HepG2 (cell line): ENCODE results near the gene PRSS3. TPM values are rescaled to one million over a fixed set of nuclear protein-coding genes. Genes with fewer than 3 reads are reported as not detected.
"Not testable (repeated sequence)": the region's sequence is repeated elsewhere in the genome, so short reads cannot be mapped to it uniquely, and the experiment has no call there.

Source experiments
- ATAC-seq: fragments of 200-7000 bp; cut with Tn5 transposase; 3 replicates; pipeline ENCODE4 v1.9.1; 2020; ENCODE audit warnings: mild to moderate bottlenecking, moderate library complexity
- BruUV-seq: library from RNA; stranded (reverse); fragments of 400-500 nt; replicated peaks from 2 replicates; lab custom pipeline; 2021; lab: Mats Ljungman, UMichigan
- CTCF ChIA-PET: fragments of 300-600 bp; formaldehyde crosslinking; extraction: SDS; loops from one replicate; lab custom pipeline; 2021; ENCODE audit warnings: low total read pairs, inconsistent platforms, low intra/inter-chr PET ratio; lab: Yijun Ruan, JAX
- POLR2A ChIA-PET: fragments of 350-600 bp; sonication (Branson Sonifier 250); formaldehyde crosslinking; loops from one replicate; lab custom pipeline; 2020; ENCODE audit warnings: antibody characterized with exemption, inconsistent platforms; lab: Yijun Ruan, JAX
- DNase-seq: peaks from one replicate; pipeline ENCODE4 v3.0.0-alpha.2; 2015; ENCODE audit warnings: low spot score
- FAIRE-seq: peaks from 3 replicates; lab custom pipeline; 2011; peaks lifted over from hg19 to GRCh38; lab: Jason Lieb, UNC
- H2AFZ ChIP-seq: one replicate; pipeline ENCODE4 v1.6.1; 2011; ENCODE audit warnings: low read length, inconsistent platforms
- H3K27ac ChIP-seq: fragments of 300-600 bp; 3 replicates; pipeline ENCODE4 v1.8.0; 2011; ENCODE audit warnings: mixed run types, mild to moderate bottlenecking, mixed read lengths, low read length, inconsistent platforms; ENCODE audit not compliant: insufficient read depth; ENCODE audit errors: extremely low read length
- H3K27me3 ChIP-seq, 2 experiments: fragments of 200-600 bp in 1 of 2; 2 replicates in 1 of 2; 3 replicates in 1 of 2; pipeline versions ENCODE4 v1.6.0 to v1.8.0; 2011; ENCODE audit warnings: low read length in 2 of 2, mild to moderate bottlenecking in 2 of 2, moderate library complexity in 2 of 2, inconsistent platforms in 1 of 2; ENCODE audit not compliant: insufficient read depth in 2 of 2, control insufficient read depth in 1 of 2
- H3K36me3 ChIP-seq, 2 experiments: fragments of 200-600 bp in 1 of 2; replicated peaks in 1 of 2; 2 replicates in 1 of 2; 3 replicates in 1 of 2; pipeline versions ENCODE4 v1.5.1 to v1.8.0; 2011; ENCODE audit warnings: low read length in 2 of 2, inconsistent platforms in 1 of 2; ENCODE audit not compliant: insufficient read depth in 2 of 2, control insufficient read depth in 1 of 2
- H3K4me1 ChIP-seq: 2 replicates; pipeline ENCODE4 v1.5.1; 2012; ENCODE audit warnings: low read length, inconsistent platforms; ENCODE audit not compliant: insufficient read depth
- H3K4me2 ChIP-seq: 2 replicates; pipeline ENCODE4 v1.6.0; 2011; ENCODE audit warnings: low read depth, low read length, inconsistent platforms
- H3K4me3 ChIP-seq, 3 experiments: fragments of 200-600 bp in 1 of 3; sonication (generic), shearing (Covaris generic) in 1 of 3; replicated peaks in 1 of 3; 2 replicates each; pipeline ENCODE4 v1.5.1; 2011 to 2016; ENCODE audit warnings: low read length in 3 of 3, inconsistent platforms in 2 of 3, low read depth in 2 of 3, mild to moderate bottlenecking in 2 of 3, control low read depth in 1 of 3, mixed read lengths in 1 of 3; ENCODE audit not compliant: insufficient read depth in 1 of 3
- H3K79me2 ChIP-seq: one replicate; pipeline ENCODE4 v1.6.1; 2011; ENCODE audit warnings: low read length, inconsistent platforms; ENCODE audit not compliant: insufficient read depth
- H3K9ac ChIP-seq: 2 replicates; pipeline ENCODE4 v1.6.0; 2011; ENCODE audit warnings: mild to moderate bottlenecking, low read depth, low read length, inconsistent platforms; ENCODE audit not compliant: insufficient read depth
- H3K9me3 ChIP-seq: 2 replicates; pipeline ENCODE4 v1.5.1; 2012; ENCODE audit warnings: mild to moderate bottlenecking, low read length
- H4K20me1 ChIP-seq: 2 replicates; pipeline ENCODE4 v1.6.0; 2011; ENCODE audit warnings: inconsistent platforms, mild to moderate bottlenecking, low read length, moderate library complexity; ENCODE audit not compliant: insufficient read depth
- CEBPB ChIP-seq: IDR thresholded peaks from 2 replicates; pipeline ENCODE4 v1.6.1; 2011; ENCODE audit warnings: low read depth, low read length, improper control_type of control experiment, borderline replicate concordance
- CEBPG ChIP-seq: IDR thresholded peaks from 2 replicates; pipeline ENCODE4 v1.6.1; 2016
- KDM5B ChIP-seq: sonication (generic); formaldehyde crosslinking; IDR thresholded peaks from 2 replicates; pipeline ENCODE4 v1.4.0; 2020; ENCODE audit warnings: missing genetic modification reagents, mild to moderate bottlenecking, borderline replicate concordance
- ZNF121 ChIP-seq: sonication (generic); formaldehyde crosslinking; IDR thresholded peaks from 2 replicates; pipeline ENCODE4 v1.5.0; 2020; ENCODE audit warnings: mild to moderate bottlenecking, missing genetic modification reagents
- WGBS: methylation state at CpG from one replicate; pipeline ENCODE4 v1.1.6; 2017; ENCODE audit warnings: low lambda C conversion rate; 5-methylcytosine and 5-hydroxymethylcytosine counted together
- in situ Hi-C: cut with HindIII; loops from 2 replicates; pipeline ENCODE4 v1.10.0; 2017; ENCODE audit warnings: low pct_unique_long_range_greater_than_20kb; ENCODE audit not compliant: extremely low pct_ligation_motif_present
- intact Hi-C: fragments of 100-400 bp; cut with micrococcal nuclease; formaldehyde crosslinking; loops from one replicate; pipeline ENCODE4 v1.10.0; 2022; ENCODE audit not compliant: unreplicated experiment
- polyA plus RNA-seq, 8 experiments: library from polyadenylated mRNA; depleted of rRNA in 3 of 8; stranded (reverse) in 7 of 8; unstranded in 1 of 8; fragments of >200 nt; fragmentation: Illumina TruSeq in 4 of 8; extraction: Trizol in 4 of 8; gene quantifications; 2 replicates each; pipeline versions ENCODE4 v1.2.1 to v1.2.3, GENCODE V29; 2011 to 2016; ENCODE audit warnings: low read depth in 4 of 8, missing spikeins in 1 of 8, mixed read lengths in 1 of 8; ENCODE audit not compliant: insufficient read depth in 1 of 8
- total RNA-seq, 5 experiments: library from RNA; depleted of rRNA; stranded (reverse); fragments of >200 nt; fragmentation: Illumina TruSeq; extraction: Trizol; gene quantifications; 2 replicates each; pipeline ENCODE4 v1.2.3, GENCODE V29; 2016; ENCODE audit warnings: low read depth in 1 of 5
- TF ChIP-seq, protein P1 (sequence below): sonication (generic); formaldehyde crosslinking; IDR thresholded peaks from 2 replicates; pipeline ENCODE4 v1.5.0; 2020; ENCODE audit warnings: mild to moderate bottlenecking, missing genetic modification reagents

The PRSS3 gene
- total and polyA plus RNA-seq, 2 of the 13 experiments (the other 11 are each of a cell fraction or from before 2014, with no cell fraction given): not detected

DNA sequence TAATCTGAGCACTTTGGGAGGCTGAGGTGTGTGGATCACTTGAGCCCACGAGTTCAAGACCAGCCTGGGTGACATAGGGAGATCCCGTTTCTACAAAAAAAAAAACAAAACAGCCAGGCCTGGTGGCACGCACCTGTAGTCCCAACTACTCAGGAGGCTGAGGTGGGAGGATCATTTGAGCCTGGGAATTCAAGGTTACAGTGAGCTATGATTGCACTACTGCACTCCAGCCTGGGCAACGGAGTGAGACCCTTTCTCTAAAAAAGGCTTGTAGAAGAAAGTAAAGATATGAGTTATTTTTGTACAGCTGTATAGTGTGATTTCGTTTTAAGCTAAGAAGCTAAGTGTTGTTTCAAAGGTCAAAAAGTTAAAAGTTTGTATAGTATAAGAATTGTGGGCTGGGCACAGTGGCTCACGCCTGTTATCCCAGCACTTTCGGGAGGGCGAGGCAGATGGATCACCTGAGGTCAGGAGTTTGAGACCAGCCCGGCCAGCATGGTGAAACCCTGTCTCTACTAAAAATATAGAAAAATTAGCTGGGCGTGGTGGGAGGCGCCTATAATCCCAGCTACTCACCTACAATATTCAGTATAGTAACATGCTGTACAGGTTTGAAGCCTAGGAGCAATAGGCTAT lies 40.4 kb downstream of the PRSS3 start:
- CTCF ChIA-PET: no interaction called here
- no peaks in the 10 kb centered on the region for H3K9me3 ChIP-seq
- H3K4me3 ChIP-seq: no peak overlapping the region
- H4K20me1 ChIP-seq: peaks cover 27% of the 10 kb centered on the region
- ATAC-seq (no peak), FAIRE-seq (no peak)
- in situ Hi-C loops: no loop called here
- no peaks in the 10 kb centered on the region for H3K27me3 ChIP-seq
- intact Hi-C loops: no loop called here
- 0 out of 2 replicates have a peak, but pooled peaks cover 10% of the 10 kb centered on the region for H3K4me1 ChIP-seq
- BruUV-seq: no TSS peak
- WGBS: 94% methylated on average over 11 of the region's 11 CpGs
- peaks cover 92% of the 10 kb centered on the region for H3K79me2 ChIP-seq
- H2AFZ ChIP-seq: no peak overlapping the region
- TF ChIP-seq, protein P1, sequence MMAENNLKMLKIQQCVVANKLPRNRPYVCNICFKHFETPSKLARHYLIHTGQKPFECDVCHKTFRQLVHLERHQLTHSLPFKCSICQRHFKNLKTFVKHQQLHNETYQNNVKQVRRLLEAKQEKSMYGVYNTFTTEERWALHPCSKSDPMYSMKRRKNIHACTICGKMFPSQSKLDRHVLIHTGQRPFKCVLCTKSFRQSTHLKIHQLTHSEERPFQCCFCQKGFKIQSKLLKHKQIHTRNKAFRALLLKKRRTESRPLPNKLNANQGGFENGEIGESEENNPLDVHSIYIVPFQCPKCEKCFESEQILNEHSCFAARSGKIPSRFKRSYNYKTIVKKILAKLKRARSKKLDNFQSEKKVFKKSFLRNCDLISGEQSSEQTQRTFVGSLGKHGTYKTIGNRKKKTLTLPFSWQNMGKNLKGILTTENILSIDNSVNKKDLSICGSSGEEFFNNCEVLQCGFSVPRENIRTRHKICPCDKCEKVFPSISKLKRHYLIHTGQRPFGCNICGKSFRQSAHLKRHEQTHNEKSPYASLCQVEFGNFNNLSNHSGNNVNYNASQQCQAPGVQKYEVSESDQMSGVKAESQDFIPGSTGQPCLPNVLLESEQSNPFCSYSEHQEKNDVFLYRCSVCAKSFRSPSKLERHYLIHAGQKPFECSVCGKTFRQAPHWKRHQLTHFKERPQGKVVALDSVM (CRISPR knock-in tag): peak; percentile 62
- TF ChIP-seq KDM5B (CRISPR knock-in tag) (no peak), ZNF121 (CRISPR knock-in tag) (peak; percentile 76)
- TF ChIP-seq, all 625 proteins: peak for 2
- Histone ChIP-seq H3K36me3 (peaks cover 0 to 12% of the 10 kb centered on the region in 2 experiments; a peak in 1 of 5 replicates), H3K9ac (no peak overlapping the region), H3K27ac (no peak overlapping the region), H3K4me2 (no peak overlapping the region)
- DNase-seq: no peak
- POLR2A ChIA-PET: no interaction called here

DNA sequence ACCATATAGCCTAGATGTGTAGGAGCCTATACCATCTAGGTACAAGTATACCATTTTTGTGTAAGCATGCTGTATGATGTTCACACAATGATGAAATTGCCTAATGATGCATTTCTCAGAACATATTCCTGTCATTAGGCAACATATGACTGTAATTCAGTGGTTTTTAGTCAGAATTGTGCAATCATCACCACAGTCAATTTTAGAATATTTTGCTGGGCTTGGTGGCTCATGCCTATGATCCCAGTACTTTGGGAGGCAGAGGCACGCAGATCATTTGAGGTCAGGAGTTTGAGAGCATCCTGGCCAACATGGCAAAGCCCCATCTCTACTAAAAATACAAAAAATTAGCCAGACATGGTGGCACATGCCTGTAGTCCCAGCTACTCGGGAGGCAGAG lies 40.9 kb downstream of the PRSS3 start:
- H3K27ac ChIP-seq, H3K9me3 ChIP-seq, CTCF ChIA-PET, ATAC-seq, intact Hi-C loops, DNase-seq, H2AFZ ChIP-seq, POLR2A ChIA-PET, H3K9ac ChIP-seq, H3K4me3 ChIP-seq, H3K27me3 ChIP-seq, in situ Hi-C loops, H3K4me2 ChIP-seq, H3K4me1 ChIP-seq, BruUV-seq, FAIRE-seq: not testable (repeated sequence)
- WGBS: 82% methylated on average over 2 of the region's 2 CpGs
- peaks cover 0 to 12% of the 10 kb centered on the region in 2 experiments; a peak in 1 of 5 replicates for H3K36me3 ChIP-seq
- H4K20me1 ChIP-seq: peaks cover 28% of the 10 kb centered on the region
- peak; percentile 51; the same call in 1 of the 2 replicates for TF ChIP-seq CEBPG
- peak; percentile 88 for TF ChIP-seq CEBPB
- H3K79me2 ChIP-seq: peaks cover 92% of the 10 kb centered on the region
